ENCODE results near the gene ABCA4.

Gene ABCA4

GRCh38 chr1:94105581-94105952, 15.4 kb downstream of the ABCA4 start:
- no peak for TF ChIP-seq CTCF (conservative IDR thresholded peaks at IDR 0.05; ENCODE audit: low read depth, low read length)
- H3K4me3 ChIP-seq (ENCODE audit: low read depth, low read length), result no peak overlapping the region
- DNase-seq (ENCODE audit: low read depth), result no peak

GRCh38 chr1:94104776-94105580, 16.0 kb downstream of the ABCA4 start:
- H3K4me3 ChIP-seq (ENCODE audit: low read depth, low read length), result no peak overlapping the region
- no peak for DNase-seq (ENCODE audit: low read depth)
- no peak for TF ChIP-seq CTCF (conservative IDR thresholded peaks at IDR 0.05; ENCODE audit: low read depth, low read length)

- no peak overlapping the region for H3K4me3 ChIP-seq (ENCODE audit: low read depth, low read length)
- TF ChIP-seq CTCF (conservative IDR thresholded peaks at IDR 0.05; ENCODE audit: low read depth, low read length), result no peak
- no peak for DNase-seq (ENCODE audit: low read depth)
These were observed 16.7 kb downstream of the ABCA4 start for GRCh38 chr1:94104127-94104684.

- no peak for TF ChIP-seq CTCF (conservative IDR thresholded peaks at IDR 0.05; ENCODE audit: low read depth, low read length)
- no peak for DNase-seq (ENCODE audit: low read depth)
- no peak overlapping the region for H3K4me3 ChIP-seq (ENCODE audit: low read depth, low read length)
These were observed 17.3 kb downstream of the ABCA4 start for GRCh38 chr1:94103608-94104007.

GRCh38 chr1:94101613-94102525, 19.1 kb downstream of the ABCA4 start:
- DNase-seq (ENCODE audit: low read depth), result peak; percentile 45
- TF ChIP-seq CTCF (conservative IDR thresholded peaks at IDR 0.05; ENCODE audit: low read depth, low read length), result no peak

GRCh38 chr1:94100785-94101612, 19.9 kb downstream of the ABCA4 start:
- no peak for DNase-seq (ENCODE audit: low read depth)
- no peak overlapping the region for H3K4me3 ChIP-seq (ENCODE audit: low read depth, low read length)
- no peak for TF ChIP-seq CTCF (conservative IDR thresholded peaks at IDR 0.05; ENCODE audit: low read depth, low read length)

More at GRCh38 chr1:94101613-94102525, 19.1 kb downstream of the ABCA4 start:
- no peak overlapping the region for H3K4me3 ChIP-seq (ENCODE audit: low read depth, low read length)
